ENCODE data around the gene PLCB4.

DNA sequence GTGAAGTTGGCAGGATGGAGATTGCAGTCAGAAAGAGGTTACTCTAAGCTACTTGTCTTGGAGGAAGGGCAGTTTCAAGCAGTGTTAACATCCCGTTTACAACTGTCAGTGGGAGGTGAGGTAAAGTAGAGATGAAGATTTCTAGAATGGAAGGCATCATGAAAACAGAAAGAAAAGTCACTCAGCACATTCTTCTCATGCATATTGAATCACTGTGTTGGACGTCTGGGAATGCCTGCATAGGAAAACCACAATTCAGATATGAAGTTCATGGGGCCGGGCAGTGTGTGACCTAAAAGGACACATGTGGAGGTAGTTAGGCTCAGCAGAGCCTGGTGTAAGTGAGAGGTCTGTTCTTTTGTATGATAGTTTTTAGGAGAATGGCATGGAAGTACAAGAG is 372.0 kb downstream of the PLCB4 start:
- TF ChIP-seq, protein P1, sequence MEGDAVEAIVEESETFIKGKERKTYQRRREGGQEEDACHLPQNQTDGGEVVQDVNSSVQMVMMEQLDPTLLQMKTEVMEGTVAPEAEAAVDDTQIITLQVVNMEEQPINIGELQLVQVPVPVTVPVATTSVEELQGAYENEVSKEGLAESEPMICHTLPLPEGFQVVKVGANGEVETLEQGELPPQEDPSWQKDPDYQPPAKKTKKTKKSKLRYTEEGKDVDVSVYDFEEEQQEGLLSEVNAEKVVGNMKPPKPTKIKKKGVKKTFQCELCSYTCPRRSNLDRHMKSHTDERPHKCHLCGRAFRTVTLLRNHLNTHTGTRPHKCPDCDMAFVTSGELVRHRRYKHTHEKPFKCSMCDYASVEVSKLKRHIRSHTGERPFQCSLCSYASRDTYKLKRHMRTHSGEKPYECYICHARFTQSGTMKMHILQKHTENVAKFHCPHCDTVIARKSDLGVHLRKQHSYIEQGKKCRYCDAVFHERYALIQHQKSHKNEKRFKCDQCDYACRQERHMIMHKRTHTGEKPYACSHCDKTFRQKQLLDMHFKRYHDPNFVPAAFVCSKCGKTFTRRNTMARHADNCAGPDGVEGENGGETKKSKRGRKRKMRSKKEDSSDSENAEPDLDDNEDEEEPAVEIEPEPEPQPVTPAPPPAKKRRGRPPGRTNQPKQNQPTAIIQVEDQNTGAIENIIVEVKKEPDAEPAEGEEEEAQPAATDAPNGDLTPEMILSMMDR (optimal IDR thresholded peaks at IDR 0.05 in 1 of 3, IDR thresholded peaks at IDR 0.05 in 1 of 3, conservative IDR thresholded peaks at IDR 0.05 in 1 of 3; ENCODE audit: extremely low read depth in 1 of 3, insufficient read depth in 2 of 3, low read length in 3 of 3) = no peak
- TF ChIP-seq EZH2 (IDR thresholded peaks at IDR 0.05; ENCODE audit: low read length) = no peak
